ENCODE results near the gene B4GALNT3. TPM values are rescaled to one million over a fixed set of nuclear protein-coding genes. Genes with fewer than 3 reads are reported as not detected.

B4GALNT3 gene
- total RNA-seq, 4 donors from 2014 or later = 9.1 to 30.3 (median 12.5) TPM

GRCh38 chr12:539540-540310 is 80.0 kb downstream of the B4GALNT3 start:
- Histone ChIP-seq H3K27ac (peak overlapping the region in 3 of 4 donors; percentile 40 to 78 (median 45)), H3K9me3 (no peaks in the 10 kb centered on the region), H3K27me3 (no peaks in the 10 kb centered on the region), H3K4me3 (no peak overlapping the region), H3K36me3 (no peaks in the 10 kb centered on the region), H3K4me1 (peaks cover 0 to 22% (median 3%) of the 10 kb centered on the region in 4 donors)
- DNase-seq = no peak
- TF ChIP-seq POLR2A (IDR thresholded peaks at IDR 0.05) (no peak), CTCF (IDR thresholded peaks at IDR 0.05) (peak in 2 of 6 experiments; percentile 14 to 26)

- no peak for DNase-seq
- H3K36me3 ChIP-seq = no peaks in the 10 kb centered on the region
- TF ChIP-seq POLR2A (IDR thresholded peaks at IDR 0.05) (no peak), CTCF (IDR thresholded peaks at IDR 0.05) (no peak)
- H3K27ac ChIP-seq = no peak overlapping the region
- no peak overlapping the region for H3K4me3 ChIP-seq
- H3K27me3 ChIP-seq = no peaks in the 10 kb centered on the region
- H3K9me3 ChIP-seq = no peaks in the 10 kb centered on the region
- H3K4me1 ChIP-seq = peaks cover 0 to 22% (median 6%) of the 10 kb centered on the region in 4 donors
Measured at GRCh38 chr12:541676-542324, 82.1 kb downstream of the B4GALNT3 start.

GRCh38 chr12:542395-543113 is 82.8 kb downstream of the B4GALNT3 start:
- H3K4me3 ChIP-seq = no peak overlapping the region
- no peak for TF ChIP-seq POLR2A (IDR thresholded peaks at IDR 0.05)
- TF ChIP-seq CTCF (IDR thresholded peaks at IDR 0.05) = no peak
- no peak for DNase-seq

GRCh38 chr12:543114-543451 is 83.3 kb downstream of the B4GALNT3 start:
- H3K9me3 ChIP-seq = no peaks in the 10 kb centered on the region
- DNase-seq = no peak
- no peak overlapping the region for H3K4me3 ChIP-seq
- H3K4me1 ChIP-seq = peaks cover 0 to 21% (median 7%) of the 10 kb centered on the region in 4 donors
- no peaks in the 10 kb centered on the region for H3K27me3 ChIP-seq
- no peak overlapping the region for H3K27ac ChIP-seq
- no peaks in the 10 kb centered on the region for H3K36me3 ChIP-seq
- TF ChIP-seq CTCF (IDR thresholded peaks at IDR 0.05) (no peak), POLR2A (IDR thresholded peaks at IDR 0.05) (no peak)

More at GRCh38 chr12:542395-543113, 82.8 kb downstream of the B4GALNT3 start:
- Histone ChIP-seq H3K36me3 (no peaks in the 10 kb centered on the region), H3K9me3 (no peaks in the 10 kb centered on the region), H3K27ac (no peak overlapping the region), H3K27me3 (no peaks in the 10 kb centered on the region), H3K4me1 (peaks cover 0 to 22% (median 8%) of the 10 kb centered on the region in 4 donors)

- Histone ChIP-seq H3K4me3 (no peak overlapping the region), H3K27ac (no peak overlapping the region), H3K4me1 (peaks cover 0 to 10% (median 5%) of the 10 kb centered on the region in 4 donors), H3K27me3 (no peaks in the 10 kb centered on the region), H3K9me3 (no peaks in the 10 kb centered on the region), H3K36me3 (no peaks in the 10 kb centered on the region)
- no peak for DNase-seq
- TF ChIP-seq POLR2A (IDR thresholded peaks at IDR 0.05) (no peak), CTCF (IDR thresholded peaks at IDR 0.05) (no peak)
Measured at GRCh38 chr12:544142-544541, 84.4 kb downstream of the B4GALNT3 start.
